ENCODE data around the gene FBXL3. TPM values are rescaled to one million over a fixed set of nuclear protein-coding genes. Genes with fewer than 3 reads are reported as not detected.

The FBXL3 gene
- total RNA-seq, 2 experiments from 2014 or later: 35.5 to 36.4 TPM

- POLR2A ChIA-PET: no interaction called here
- CTCF ChIA-PET: no interaction called here
Measured at GRCh38 chr13:76994281-76994680, 32.7 kb downstream of the FBXL3 start.

GRCh38 chr13:76993473-76993872 is 33.5 kb downstream of the FBXL3 start:
- ChIA-PET POLR2A (interaction anchor here (3.7 kb wide), 1 partner anchor 33 kb away, joined by 31 read pairs; the partner anchor contains the start of gene FBXL3), CTCF (interaction anchor here (1.0 to 1.4 kb wide), 2 partner anchors 21 to 34 kb away, joined by 3 to 4 read pairs; no protein-coding TSS in a partner anchor)

- ChIA-PET CTCF (interaction anchor here (1.0 to 1.4 kb wide), 2 partner anchors 22 to 35 kb away, joined by 3 to 4 read pairs; no protein-coding TSS in a partner anchor), POLR2A (interaction anchor here (3.7 kb wide), 1 partner anchor 33 kb away, joined by 31 read pairs; the partner anchor contains the start of gene FBXL3)
Measured at GRCh38 chr13:76993021-76993420, 33.9 kb downstream of the FBXL3 start.

GRCh38 chr13:76992548-76993001 is 34.4 kb downstream of the FBXL3 start:
- POLR2A ChIA-PET: interaction anchor here (3.7 kb wide), 1 partner anchor 34 kb away, joined by 31 read pairs; the partner anchor contains the start of gene FBXL3
- CTCF ChIA-PET: interaction anchor here (1.0 to 1.4 kb wide), 2 partner anchors 22 to 35 kb away, joined by 3 to 4 read pairs; no protein-coding TSS in a partner anchor

GRCh38 chr13:76991796-76992547 is 35.0 kb downstream of the FBXL3 start, which contains the start of gene CLN5:
Gene CLN5, plus strand, starts transcription at chr13:76992081. Its CDS starts 18 bp downstream, at chr13:76992099.
- ChIA-PET CTCF (interaction anchor here (0.9 to 1.4 kb wide), 3 partner anchors 12 to 34 kb away, joined by 4 to 7 read pairs (median 5); no protein-coding TSS in a partner anchor), POLR2A (interaction anchor here (0.6 to 3.7 kb wide), 7 partner anchors 17 to 335 kb away, joined by 3 to 31 read pairs (median 3); partner anchors contain the start of genes FBXL3, KCTD12 and MYCBP2)

- CTCF ChIA-PET: interaction anchor here (0.9 to 1.3 kb wide), 3 partner anchors 11 to 34 kb away, joined by 4 to 7 read pairs (median 5); no protein-coding TSS in a partner anchor
- POLR2A ChIA-PET: interaction anchor here (0.6 to 3.7 kb wide), 8 partner anchors 11 to 336 kb away, joined by 3 to 31 read pairs (median 3); partner anchors contain the start of genes FBXL3, KCTD12 and MYCBP2
Measured at GRCh38 chr13:76991432-76991795, 35.5 kb downstream of the FBXL3 start.

- CTCF ChIA-PET: no interaction called here
- POLR2A ChIA-PET: no interaction called here
Measured at GRCh38 chr13:76983676-76984075, 43.3 kb downstream of the FBXL3 start.

GRCh38 chr13:76982061-76982460 is 44.9 kb downstream of the FBXL3 start:
- ChIA-PET CTCF (interaction anchor here (0.8 kb wide), 1 partner anchor 36 kb away, joined by 3 read pairs; no protein-coding TSS in a partner anchor), POLR2A (interaction anchor here (0.6 kb wide), 1 partner anchor 1127 kb away, joined by 3 read pairs; no protein-coding TSS in a partner anchor)

GRCh38 chr13:76980075-76980718 is 46.8 kb downstream of the FBXL3 start:
- CTCF ChIA-PET: interaction anchor here (0.5 to 1.7 kb wide), 11 partner anchors 10 to 216 kb away, joined by 3 to 9 read pairs (median 4); partner anchors contain the start of genes CLN5 and KCTD12
- POLR2A ChIA-PET: interaction anchor here (1.1 to 1.4 kb wide), 2 partner anchors 11 to 46 kb away, joined by 3 to 10 read pairs; no protein-coding TSS in a partner anchor

GRCh38 chr13:76976929-76977328 is 50.0 kb downstream of the FBXL3 start:
- CTCF ChIA-PET: interaction anchor here (1.3 kb wide), 1 partner anchor 14 kb away, joined by 4 read pairs; no protein-coding TSS in a partner anchor
- POLR2A ChIA-PET: no interaction called here

GRCh38 chr13:76976490-76976889 is 50.5 kb downstream of the FBXL3 start:
- ChIA-PET CTCF (interaction anchor here (1.3 kb wide), 1 partner anchor 14 kb away, joined by 4 read pairs; no protein-coding TSS in a partner anchor), POLR2A (no interaction called here)

GRCh38 chr13:76975863-76976262 is 51.1 kb downstream of the FBXL3 start:
- ChIA-PET POLR2A (no interaction called here), CTCF (interaction anchor here (1.3 kb wide), 1 partner anchor 15 kb away, joined by 4 read pairs; no protein-coding TSS in a partner anchor)

- POLR2A ChIA-PET: no interaction called here
- CTCF ChIA-PET: no interaction called here
Measured at GRCh38 chr13:76974618-76974975, 52.4 kb downstream of the FBXL3 start.

- POLR2A ChIA-PET: no interaction called here
- CTCF ChIA-PET: no interaction called here
Measured at GRCh38 chr13:76973920-76974617, 52.9 kb downstream of the FBXL3 start.

GRCh38 chr13:76971851-76972829 is 54.8 kb downstream of the FBXL3 start:
- POLR2A ChIA-PET: no interaction called here
- CTCF ChIA-PET: no interaction called here

GRCh38 chr13:76971215-76971614 is 55.7 kb downstream of the FBXL3 start:
- ChIA-PET CTCF (no interaction called here), POLR2A (no interaction called here)

GRCh38 chr13:76969488-76970365 is 57.2 kb downstream of the FBXL3 start:
- ChIA-PET POLR2A (no interaction called here), CTCF (interaction anchor here (1.6 kb wide), 1 partner anchor 11 kb away, joined by 6 read pairs; no protein-coding TSS in a partner anchor)

Data from activated CD8-positive, alpha-beta memory T cell treated with anti-CD3 and anti-CD28 coated beads for 36 hours (primary cell).